HK-2 (cell line): ENCODE measurements around the gene IL17RA.

Source experiments
- DNase-seq: peaks from one replicate; pipeline ENCODE4 v3.0.0-alpha.2; 2018; ENCODE audit not compliant: unreplicated experiment

The IL17RA gene

GRCh38 chr22:17157714-17158113 lies 72.9 kb downstream of the IL17RA start:
- no peak for DNase-seq

GRCh38 chr22:17158176-17158567 lies 73.4 kb downstream of the IL17RA start:
- DNase-seq = no peak

- DNase-seq = peak; percentile 93
Measured at GRCh38 chr22:17158568-17159503, 74.0 kb downstream of the IL17RA start, which contains the start of gene HDHD5. Gene HDHD5, minus strand, starts transcription at chr22:17159277. Its CDS starts 26 bp downstream, at chr22:17159251.

- DNase-seq = peak; percentile 74
Measured at GRCh38 chr22:17159504-17159951, 74.7 kb downstream of the IL17RA start.

GRCh38 chr22:17161991-17162390 lies 77.2 kb downstream of the IL17RA start:
- DNase-seq = no peak

GRCh38 chr22:17162731-17163130 lies 77.9 kb downstream of the IL17RA start:
- DNase-seq = no peak

GRCh38 chr22:17164392-17165024 lies 79.7 kb downstream of the IL17RA start:
- DNase-seq = no peak
